Measurements from ENCODE around the gene SCARB1. TPM values are rescaled to one million over a fixed set of nuclear protein-coding genes. Genes with fewer than 3 reads are reported as not detected.
"Not testable (repeated sequence)": the region's sequence is repeated elsewhere in the genome, so short reads cannot be mapped to it uniquely, and the experiment has no call there.

SCARB1 gene, protein sequence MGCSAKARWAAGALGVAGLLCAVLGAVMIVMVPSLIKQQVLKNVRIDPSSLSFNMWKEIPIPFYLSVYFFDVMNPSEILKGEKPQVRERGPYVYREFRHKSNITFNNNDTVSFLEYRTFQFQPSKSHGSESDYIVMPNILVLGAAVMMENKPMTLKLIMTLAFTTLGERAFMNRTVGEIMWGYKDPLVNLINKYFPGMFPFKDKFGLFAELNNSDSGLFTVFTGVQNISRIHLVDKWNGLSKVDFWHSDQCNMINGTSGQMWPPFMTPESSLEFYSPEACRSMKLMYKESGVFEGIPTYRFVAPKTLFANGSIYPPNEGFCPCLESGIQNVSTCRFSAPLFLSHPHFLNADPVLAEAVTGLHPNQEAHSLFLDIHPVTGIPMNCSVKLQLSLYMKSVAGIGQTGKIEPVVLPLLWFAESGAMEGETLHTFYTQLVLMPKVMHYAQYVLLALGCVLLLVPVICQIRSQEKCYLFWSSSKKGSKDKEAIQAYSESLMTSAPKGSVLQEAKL
- total RNA-seq: 1 to 10 TPM; 5.3 to 6.2 TPM

- DNase-seq: peak; percentile 77
- Mint-ChIP-seq H3K27me3 (peaks cover 4% of the 10 kb centered on the region), H3K9me3 (no peaks in the 10 kb centered on the region), H3K4me1 (peaks cover 23% of the 10 kb centered on the region), H3K36me3 (ENCODE audit: low read depth) (no peaks in the 10 kb centered on the region), H3K4me3 (peak within 1 kb of the TSS; percentile 73), H3K27ac (peak within 1 kb of the TSS; percentile 89)
- ChIA-PET POLR2A (no interaction called here), CTCF (interaction anchor here (1.0 to 1.5 kb wide), 2 partner anchors 10 to 43 kb away, joined by 3 to 5 read pairs; no protein-coding TSS in a partner anchor)
These were observed at the start of gene SCARB1 for GRCh38 chr12:124863416-124864325. SCARB1 (minus strand) TSS chr12:124863864; CDS start chr12:124863720, 144 bp downstream.

- not testable (repeated sequence) for H3K27me3 Mint-ChIP-seq, H3K9me3 Mint-ChIP-seq, DNase-seq
- Mint-ChIP-seq H3K27ac (peak overlapping the region; percentile 46), H3K4me1 (peaks cover 60% of the 10 kb centered on the region), H3K4me3 (peak overlapping the region; percentile 99), H3K36me3 (ENCODE audit: low read depth) (peaks cover 42% of the 10 kb centered on the region)
- CTCF ChIA-PET: interaction anchor here (1.6 to 2.7 kb wide), 2 partner anchors 8 to 28 kb away, joined by 3 to 14 read pairs; no protein-coding TSS in a partner anchor
- POLR2A ChIA-PET: interaction anchor here (0.6 kb wide), 1 partner anchor 12 kb away, joined by 3 read pairs; no protein-coding TSS in a partner anchor
These were observed 49.0 kb upstream of the SCARB1 start for GRCh38 chr12:124912529-124913287.

DNA sequence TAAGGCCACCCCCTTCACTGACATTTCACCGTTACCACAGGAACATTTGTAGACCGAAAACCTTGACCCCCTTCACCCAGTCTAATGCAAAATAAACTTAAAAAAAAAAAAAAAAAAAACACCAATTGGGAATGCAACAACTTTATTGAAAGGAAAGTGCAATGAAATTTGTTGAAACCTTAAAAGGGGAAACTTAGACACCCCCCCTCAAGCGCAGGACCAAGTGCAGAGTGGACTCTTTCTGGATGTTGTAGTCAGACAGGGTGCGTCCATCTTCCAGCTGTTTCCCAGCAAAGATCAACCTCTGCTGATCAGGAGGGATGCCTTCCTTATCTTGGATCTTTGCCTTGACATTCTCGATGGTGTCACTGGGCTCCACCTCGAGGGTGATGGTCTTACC lies 47.9 kb upstream of the SCARB1 start:
- not testable (repeated sequence) for H3K9me3 Mint-ChIP-seq, H3K27me3 Mint-ChIP-seq, H3K27ac Mint-ChIP-seq, DNase-seq
- peaks cover 42% of the 10 kb centered on the region for H3K36me3 Mint-ChIP-seq (ENCODE audit: low read depth)
- H3K4me3 Mint-ChIP-seq: peak overlapping the region; percentile 29
- POLR2A ChIA-PET: interaction anchor here (0.6 to 1.1 kb wide), 2 partner anchors 28 to 990 kb away, joined by 5 to 9 read pairs; no protein-coding TSS in a partner anchor
- peaks cover 54% of the 10 kb centered on the region for H3K4me1 Mint-ChIP-seq
- CTCF ChIA-PET: interaction anchor here (3.3 kb wide), 1 partner anchor 29 kb away, joined by 14 read pairs; no protein-coding TSS in a partner anchor

DNA sequence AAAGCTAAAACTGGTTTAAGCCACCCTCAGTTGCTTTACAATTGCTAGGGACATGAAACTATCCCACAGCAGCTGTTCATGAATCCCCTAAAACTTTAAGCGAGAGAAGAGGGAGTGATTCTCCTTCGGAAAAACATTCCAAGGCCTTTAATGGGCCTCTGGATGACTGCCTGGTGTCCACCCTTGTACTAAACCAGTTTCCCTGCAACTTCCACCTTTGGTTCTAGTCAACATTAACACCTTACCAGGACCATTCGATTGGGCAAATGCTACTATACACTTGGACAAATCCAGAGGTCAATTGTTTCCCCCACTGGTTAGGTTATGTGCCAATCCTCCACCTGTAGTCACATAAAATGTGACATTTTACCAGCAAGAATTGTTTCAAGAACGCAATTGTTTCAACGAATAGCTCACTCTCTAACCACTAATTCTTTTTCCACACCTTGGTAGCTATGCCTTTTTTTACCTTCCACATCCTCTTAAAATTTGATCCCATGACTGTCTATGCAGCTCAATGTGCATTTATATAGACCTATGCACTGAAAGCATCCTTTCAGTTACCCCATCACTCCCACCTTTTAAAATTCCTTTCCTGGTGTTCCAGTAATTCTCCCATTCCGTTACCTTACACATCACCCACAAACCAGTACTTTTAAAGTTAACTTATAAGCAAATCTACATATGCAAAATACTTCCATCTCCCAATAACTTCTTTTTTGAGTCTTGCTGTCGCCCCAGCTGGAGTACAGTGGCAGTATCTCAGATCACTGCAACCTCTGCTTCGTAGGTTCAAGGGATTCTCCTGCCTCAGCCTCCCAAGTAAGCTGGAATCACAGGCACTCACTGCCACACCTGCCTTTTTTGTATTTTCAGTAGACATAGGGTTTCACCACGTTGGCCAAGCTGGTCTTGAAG lies 47.2 kb upstream of the SCARB1 start:
- Mint-ChIP-seq H3K27me3 (no peaks in the 10 kb centered on the region), H3K36me3 (ENCODE audit: low read depth) (peaks cover 42% of the 10 kb centered on the region), H3K4me1 (peaks cover 53% of the 10 kb centered on the region), H3K27ac (no peak overlapping the region), H3K4me3 (peak overlapping the region; percentile 29), H3K9me3 (no peaks in the 10 kb centered on the region)
- no peak for DNase-seq
- CTCF ChIA-PET: interaction anchor here (3.3 kb wide), 1 partner anchor 29 kb away, joined by 14 read pairs; no protein-coding TSS in a partner anchor
- POLR2A ChIA-PET: interaction anchor here (0.6 to 1.1 kb wide), 2 partner anchors 9 to 29 kb away, joined by 3 to 5 read pairs; no protein-coding TSS in a partner anchor

DNA sequence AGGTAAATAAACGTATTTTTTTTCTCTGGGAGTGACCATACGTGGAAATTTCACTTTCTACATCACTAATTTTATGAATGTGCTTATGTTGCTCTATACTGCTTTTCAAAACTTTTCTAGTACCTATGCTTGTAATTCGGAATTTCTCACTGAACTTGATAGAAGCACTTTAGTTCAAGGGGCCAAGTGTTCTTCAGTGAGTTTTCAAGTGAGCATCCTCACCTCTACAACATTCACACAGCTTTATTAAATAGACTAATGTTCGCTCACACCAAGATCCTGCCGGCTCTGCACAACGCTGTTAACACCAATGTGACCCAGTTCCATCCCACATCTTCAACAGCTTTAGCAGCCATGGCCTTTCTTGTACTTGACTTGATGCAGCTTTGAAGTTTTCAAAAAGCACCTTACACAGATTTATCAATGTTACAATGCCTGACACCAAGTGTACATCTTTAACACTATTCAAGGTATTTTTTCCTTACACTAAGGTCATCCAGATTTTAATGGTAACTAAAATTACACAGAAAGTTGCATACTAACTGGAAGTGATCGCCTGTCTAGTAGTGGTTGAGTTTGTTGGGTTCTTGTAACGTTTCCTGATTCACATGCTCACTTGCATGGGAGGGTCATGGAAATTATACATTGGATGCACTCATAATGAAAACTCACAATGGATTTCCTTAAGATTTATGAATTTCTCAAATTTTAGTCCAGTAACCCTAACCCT lies 46.3 kb upstream of the SCARB1 start:
- peaks cover 46% of the 10 kb centered on the region for H3K4me1 Mint-ChIP-seq
- no peaks in the 10 kb centered on the region for H3K27me3 Mint-ChIP-seq
- H3K27ac Mint-ChIP-seq: no peak overlapping the region
- H3K36me3 Mint-ChIP-seq (ENCODE audit: low read depth): peaks cover 42% of the 10 kb centered on the region
- CTCF ChIA-PET: interaction anchor here (3.3 kb wide), 1 partner anchor 30 kb away, joined by 14 read pairs; no protein-coding TSS in a partner anchor
- no peak for DNase-seq
- no peaks in the 10 kb centered on the region for H3K9me3 Mint-ChIP-seq
- H3K4me3 Mint-ChIP-seq: peak overlapping the region; percentile 19
- POLR2A ChIA-PET: no interaction called here

- CTCF ChIA-PET: interaction anchor here (0.6 to 3.5 kb wide), 27 partner anchors 9 to 296 kb away, joined by 3 to 45 read pairs (median 3); partner anchors contain the start of genes AACS, BRI3BP, DHX37 and SCARB1
- DNase-seq: peak; percentile 97
- no peaks in the 10 kb centered on the region for H3K9me3 Mint-ChIP-seq
- peaks cover 19% of the 10 kb centered on the region for H3K36me3 Mint-ChIP-seq (ENCODE audit: low read depth)
- no peaks in the 10 kb centered on the region for H3K27me3 Mint-ChIP-seq
- no peak overlapping the region for H3K27ac Mint-ChIP-seq
- POLR2A ChIA-PET: interaction anchor here (1.0 to 1.2 kb wide), 2 partner anchors 10 to 11 kb away, joined by 3 to 5 read pairs; no protein-coding TSS in a partner anchor
- H3K4me1 Mint-ChIP-seq: peaks cover 29% of the 10 kb centered on the region
- H3K4me3 Mint-ChIP-seq: no peak overlapping the region
These were observed 43.1 kb upstream of the SCARB1 start for GRCh38 chr12:124906606-124907261.

DNA sequence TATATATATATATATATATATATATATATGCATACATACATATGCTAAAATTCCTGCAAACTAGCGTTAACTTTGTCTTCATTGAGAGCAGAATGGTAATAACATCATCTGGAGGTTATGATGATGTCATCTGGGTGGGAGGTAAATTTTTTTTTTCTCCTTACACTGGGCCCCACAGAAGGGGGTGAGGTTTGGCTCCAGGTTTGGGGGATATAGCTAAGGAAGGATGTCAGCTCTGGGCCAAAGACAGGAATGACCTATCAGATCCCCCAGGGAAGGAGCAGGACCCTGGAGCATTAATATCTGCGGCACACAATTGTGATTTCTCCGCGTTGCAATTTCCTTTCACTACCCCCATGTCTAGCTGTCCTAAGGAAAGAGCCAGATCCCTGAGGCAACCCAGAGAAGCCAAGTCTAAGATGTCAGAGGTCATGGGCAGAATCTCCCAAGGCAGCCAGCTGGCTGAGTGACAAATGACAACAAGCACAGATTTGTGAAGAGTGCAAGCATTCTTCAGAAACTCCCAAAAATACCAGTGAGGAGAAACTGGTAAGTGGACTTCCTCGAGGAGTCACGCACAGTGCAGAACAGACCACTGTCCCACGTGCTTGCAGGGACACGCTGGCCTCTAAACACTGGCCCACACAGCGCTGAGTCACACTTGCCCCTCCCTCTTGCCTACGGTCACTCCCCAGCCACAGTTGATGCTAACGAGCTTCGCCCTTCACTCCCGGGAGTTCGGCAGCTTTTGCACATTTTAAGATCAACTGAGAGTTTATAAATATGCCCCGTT lies 40.8 kb upstream of the SCARB1 start:
- no peak overlapping the region for H3K4me3 Mint-ChIP-seq
- H3K9me3 Mint-ChIP-seq: no peaks in the 10 kb centered on the region
- DNase-seq: no peak
- peaks cover 11% of the 10 kb centered on the region for H3K4me1 Mint-ChIP-seq
- no peak overlapping the region for H3K27ac Mint-ChIP-seq
- ChIA-PET CTCF (interaction anchor here (1.1 to 3.5 kb wide), 2 partner anchors 9 to 36 kb away, joined by 3 to 45 read pairs; partner anchors contain the start of gene UBC), POLR2A (interaction anchor here (0.6 kb wide), 1 partner anchor 30 kb away, joined by 4 read pairs; no protein-coding TSS in a partner anchor)
- no peaks in the 10 kb centered on the region for H3K27me3 Mint-ChIP-seq
- no peaks in the 10 kb centered on the region for H3K36me3 Mint-ChIP-seq (ENCODE audit: low read depth)

GRCh38 chr12:124902916-124903315 lies 39.3 kb upstream of the SCARB1 start:
- POLR2A ChIA-PET: no interaction called here
- peaks cover 22% of the 10 kb centered on the region for H3K4me1 Mint-ChIP-seq
- no peak for DNase-seq

DNA sequence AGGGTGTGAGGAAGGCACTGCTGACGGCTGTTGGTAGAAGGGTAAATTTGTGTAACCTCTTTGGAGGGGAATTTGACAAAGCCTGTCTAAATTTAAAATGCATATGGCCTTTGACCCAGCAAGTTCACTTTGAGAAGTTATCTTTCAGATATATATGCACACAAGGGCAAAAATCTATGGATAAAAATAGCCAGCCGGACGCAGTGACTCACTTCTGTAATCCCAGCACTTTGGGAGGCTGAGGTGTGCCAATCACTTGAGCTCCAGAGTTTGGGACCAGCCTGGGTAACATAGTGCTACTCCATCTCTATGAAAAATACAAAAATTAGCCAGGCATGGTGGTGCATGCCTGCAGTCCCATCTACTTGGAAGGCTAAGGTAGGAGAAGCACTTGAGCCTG lies 37.3 kb upstream of the SCARB1 start:
- Mint-ChIP-seq H3K4me1 (peaks cover 16% of the 10 kb centered on the region), H3K9me3 (no peaks in the 10 kb centered on the region), H3K27ac (no peak overlapping the region), H3K4me3 (no peak overlapping the region), H3K27me3 (no peaks in the 10 kb centered on the region), H3K36me3 (ENCODE audit: low read depth) (no peaks in the 10 kb centered on the region)
- ChIA-PET POLR2A (no interaction called here), CTCF (interaction anchor here (0.8 to 1.4 kb wide), 3 partner anchors 33 to 39 kb away, joined by 3 read pairs; no protein-coding TSS in a partner anchor)
- no peak for DNase-seq

More at GRCh38 chr12:124902916-124903315, 39.3 kb upstream of the SCARB1 start:
- Mint-ChIP-seq H3K27ac (no peak overlapping the region), H3K27me3 (no peaks in the 10 kb centered on the region), H3K36me3 (ENCODE audit: low read depth) (no peaks in the 10 kb centered on the region), H3K9me3 (no peaks in the 10 kb centered on the region), H3K4me3 (no peak overlapping the region)
- CTCF ChIA-PET: interaction anchor here (1.1 kb wide), 1 partner anchor 9 kb away, joined by 3 read pairs; no protein-coding TSS in a partner anchor

Data from activated CD4-positive, alpha-beta T cell treated with anti-CD3 and anti-CD28 coated beads, Interleukin-2, amount 10 ng/mL, durations not matched to agents 7 days and 5 days (primary cell).